Endothelial cell (in vitro differentiated cells): Measurements from ENCODE around the gene TMEM9B. TPM values are rescaled to one million over a fixed set of nuclear protein-coding genes. Genes with fewer than 3 reads are reported as not detected.
"Not testable (repeated sequence)": the region's sequence is repeated elsewhere in the genome, so short reads cannot be mapped to it uniquely, and the experiment has no call there.

Source experiments
- DNase-seq: peaks from one replicate; pipeline ENCODE4 v3.0.0; 2021; ENCODE audit warnings: low spot score
- H3K27ac Mint-ChIP-seq: one replicate; pipeline ENCODE4 v1.8.0; 2021; ENCODE audit warnings: mixed read lengths, inconsistent platforms; ENCODE audit not compliant: unreplicated experiment
- H3K27me3 Mint-ChIP-seq: one replicate; pipeline ENCODE4 v1.8.0; 2021; ENCODE audit warnings: mild to moderate bottlenecking, moderate library complexity, mixed read lengths, inconsistent platforms; ENCODE audit not compliant: unreplicated experiment
- H3K36me3 Mint-ChIP-seq: one replicate; pipeline ENCODE4 v1.8.0; 2021; ENCODE audit warnings: mild to moderate bottlenecking, low read depth, mixed read lengths, inconsistent platforms; ENCODE audit not compliant: unreplicated experiment
- H3K4me1 Mint-ChIP-seq: one replicate; pipeline ENCODE4 v1.8.0; 2021; ENCODE audit warnings: mild to moderate bottlenecking, mixed read lengths, inconsistent platforms; ENCODE audit not compliant: unreplicated experiment
- H3K4me3 Mint-ChIP-seq: one replicate; pipeline ENCODE4 v1.8.0; 2021; ENCODE audit warnings: mild to moderate bottlenecking, mixed read lengths, inconsistent platforms; ENCODE audit not compliant: unreplicated experiment
- H3K9me3 Mint-ChIP-seq: one replicate; pipeline ENCODE4 v1.8.0; 2021; ENCODE audit warnings: mixed read lengths, inconsistent platforms; ENCODE audit not compliant: unreplicated experiment
- CTCF ChIP-seq: fragments of 200-600 bp; sonication (generic); IDR thresholded peaks from one replicate; pipeline ENCODE4 v1.5.0; 2021; ENCODE audit warnings: antibody characterized with exemption; ENCODE audit not compliant: unreplicated experiment
- total RNA-seq: library from RNA; stranded (reverse); fragmentation: NEBNext Ultra II Directional; extraction: Animal tissue kit (Norgen Biotek cat#: 25700); gene quantifications from one replicate; pipeline ENCODE4 v1.2.1, GENCODE V29; 2021; ENCODE audit not compliant: unreplicated experiment

TMEM9B gene
- total RNA-seq, 1 donor from 2014 or later, result 23.4 TPM

- Mint-ChIP-seq H3K36me3 (no peaks in the 10 kb centered on the region), H3K27me3 (no peaks in the 10 kb centered on the region), H3K9me3 (no peaks in the 10 kb centered on the region), H3K4me1 (peaks cover 8% of the 10 kb centered on the region), H3K27ac (no peak within 1 kb of the TSS), H3K4me3 (no peak within 1 kb of the TSS)
- no peak for DNase-seq
- no peak for TF ChIP-seq CTCF
These were observed 21.6 kb downstream of the TMEM9B start, which contains the start of gene ASCL3 for GRCh38 chr11:8942518-8943066. ASCL3 (minus strand) TSS chr11:8943016; CDS start chr11:8938161, 4,855 bp downstream.

GRCh38 chr11:8941341-8942103 lies 22.7 kb downstream of the TMEM9B start:
- H3K9me3 Mint-ChIP-seq, result no peaks in the 10 kb centered on the region
- peaks cover 8% of the 10 kb centered on the region for H3K4me1 Mint-ChIP-seq
- no peak for DNase-seq
- no peak overlapping the region for H3K27ac Mint-ChIP-seq
- TF ChIP-seq CTCF, result no peak
- H3K36me3 Mint-ChIP-seq, result no peaks in the 10 kb centered on the region
- no peak overlapping the region for H3K4me3 Mint-ChIP-seq
- no peaks in the 10 kb centered on the region for H3K27me3 Mint-ChIP-seq

GRCh38 chr11:8937659-8938058 lies 26.6 kb downstream of the TMEM9B start:
- Mint-ChIP-seq H3K36me3 (no peaks in the 10 kb centered on the region), H3K9me3 (no peaks in the 10 kb centered on the region), H3K4me1 (peaks cover 15% of the 10 kb centered on the region), H3K27ac (no peak overlapping the region), H3K27me3 (no peaks in the 10 kb centered on the region), H3K4me3 (no peak overlapping the region)
- no peak for TF ChIP-seq CTCF
- DNase-seq, result no peak

GRCh38 chr11:8937159-8937558 lies 27.1 kb downstream of the TMEM9B start:
- H3K36me3 Mint-ChIP-seq, result no peaks in the 10 kb centered on the region
- no peak overlapping the region for H3K27ac Mint-ChIP-seq
- no peak overlapping the region for H3K4me3 Mint-ChIP-seq
- H3K27me3 Mint-ChIP-seq, result no peaks in the 10 kb centered on the region
- DNase-seq, result no peak
- no peak for TF ChIP-seq CTCF
- no peaks in the 10 kb centered on the region for H3K9me3 Mint-ChIP-seq
- H3K4me1 Mint-ChIP-seq, result peaks cover 19% of the 10 kb centered on the region

- H3K27ac Mint-ChIP-seq, DNase-seq, H3K9me3 Mint-ChIP-seq, H3K4me3 Mint-ChIP-seq, H3K27me3 Mint-ChIP-seq, H3K36me3 Mint-ChIP-seq: not testable (repeated sequence)
- peaks cover 10% of the 10 kb centered on the region for H3K4me1 Mint-ChIP-seq
These were observed 28.5 kb downstream of the TMEM9B start for GRCh38 chr11:8935789-8936188.
